HFF-Myc (cell line): ENCODE data around the gene SERINC5.

ENCODE experiments used
- DNase-seq: peaks from one replicate; pipeline ENCODE4 v3.0.0-alpha.2; 2011; ENCODE audit warnings: low read depth; ENCODE audit errors: extremely low read depth
- H3K4me3 ChIP-seq: replicated peaks from 2 replicates; pipeline ENCODE4 v1.5.1; 2011; ENCODE audit warnings: low read depth, mild to moderate bottlenecking, control low read depth, low read length
- CTCF ChIP-seq: IDR thresholded peaks from 2 replicates; pipeline ENCODE4 v1.5.1; 2012; ENCODE audit warnings: mild to moderate bottlenecking, low read depth, low read length, control low read depth; ENCODE audit errors: missing control alignments

Gene SERINC5

GRCh38 chr5:80193401-80193800 is 62.4 kb downstream of the SERINC5 start:
- no peak for DNase-seq
- no peak overlapping the region for H3K4me3 ChIP-seq
- no peak for TF ChIP-seq CTCF

- TF ChIP-seq CTCF: no peak
- DNase-seq: no peak
- no peak overlapping the region for H3K4me3 ChIP-seq
Observed at GRCh38 chr5:80192507-80193241, 63.2 kb downstream of the SERINC5 start.

- no peak for TF ChIP-seq CTCF
- H3K4me3 ChIP-seq: no peak overlapping the region
- no peak for DNase-seq
Observed at GRCh38 chr5:80191991-80192398, 63.9 kb downstream of the SERINC5 start.

- no peak for TF ChIP-seq CTCF
- DNase-seq: no peak
- no peak overlapping the region for H3K4me3 ChIP-seq
Observed at GRCh38 chr5:80191397-80191796, 64.5 kb downstream of the SERINC5 start.

- no peak overlapping the region for H3K4me3 ChIP-seq
- no peak for DNase-seq
- TF ChIP-seq CTCF: no peak
Observed at GRCh38 chr5:80190960-80191359, 64.9 kb downstream of the SERINC5 start.

- TF ChIP-seq CTCF: no peak
- H3K4me3 ChIP-seq: no peak overlapping the region
- DNase-seq: no peak
Observed at GRCh38 chr5:80189701-80190100, 66.1 kb downstream of the SERINC5 start.

GRCh38 chr5:80189201-80189600 is 66.6 kb downstream of the SERINC5 start:
- DNase-seq: no peak
- H3K4me3 ChIP-seq: no peak overlapping the region
- no peak for TF ChIP-seq CTCF
